Gastrocnemius medialis (tissue), 4 donors: ENCODE results near the gene METRNL. TPM values are rescaled to one million over a fixed set of nuclear protein-coding genes. Genes with fewer than 3 reads are reported as not detected.

Experiments
- ATAC-seq, 2 donors: fragments of 150-250 bp; one replicate each; pipeline ENCODE4 v1.9.1; 2016
- DNase-seq, 2 donors: peaks; one replicate each; pipeline ENCODE4 v3.0.0-alpha.2; 2019
- H3K27ac ChIP-seq, 4 donors: fragments of 200-600 bp; sonication (generic); 1 replicate in 1 of 4; 2 replicates in 3 of 4; pipeline ENCODE4 v1.5.1; 2016 to 2018; ENCODE audit warnings: mild to moderate bottlenecking in 2 of 4, moderate library complexity in 1 of 4
- H3K27me3 ChIP-seq, 3 donors: fragments of 200-600 bp; sonication (generic) in 2 of 3; 1 replicate in 1 of 3; 2 replicates in 2 of 3; pipeline versions ENCODE4 v1.5.1 to v1.6.0; 2016 to 2019; ENCODE audit warnings: mild to moderate bottlenecking in 1 of 3, moderate library complexity in 1 of 3
- H3K36me3 ChIP-seq, 2 donors: fragments of 200-600 bp; sonication (generic) in 1 of 2; one replicate each; pipeline ENCODE4 v1.5.1; 2017 to 2018
- H3K4me1 ChIP-seq, 2 donors: fragments of 200-600 bp; sonication (generic) in 1 of 2; one replicate each; pipeline ENCODE4 v1.5.1; 2016 to 2017; ENCODE audit warnings: mild to moderate bottlenecking in 2 of 2
- H3K4me3 ChIP-seq, 4 donors: fragments of 200-600 bp; sonication (generic) in 3 of 4; 1 replicate in 1 of 4; 2 replicates in 3 of 4; pipeline ENCODE4 v1.5.1; 2016 to 2019; ENCODE audit warnings: mild to moderate bottlenecking in 2 of 4
- H3K9me3 ChIP-seq, 3 donors: fragments of 200-600 bp; sonication (generic) in 2 of 3; 1 replicate in 1 of 3; 2 replicates in 2 of 3; pipeline ENCODE4 v1.5.1; 2016 to 2019
- POLR2A ChIP-seq, 2 donors: fragments of 450-650 bp; IDR thresholded peaks; one replicate each; pipeline ENCODE4 v1.6.1; 2017; ENCODE audit warnings: antibody characterized with exemption in 2 of 2, mild to moderate bottlenecking in 2 of 2, moderate library complexity in 2 of 2
- in situ Hi-C, 4 donors: fragments of 200-750 bp; cut with MboI; loops; one replicate each; pipeline versions ENCODE4 v1.15.0 to v1.8.0; 2017; ENCODE audit warnings: low sequenced_read_pairs in 4 of 4
- intact Hi-C: fragments of 100-400 bp; cut with DNase I; formaldehyde crosslinking; loops from one replicate; pipeline ENCODE4 v1.15.1; 2023; ENCODE audit warnings: low total_unique reads
- total RNA-seq, 4 donors: library from RNA; depleted of rRNA; stranded (reverse); fragments of >200 nt; gene quantifications; one replicate each; pipeline versions ENCODE4 v1.1.0 to v1.2.3, GENCODE V29; 2016
- TF ChIP-seq, protein P1 (sequence below), 5 experiments: fragments of 450-650 bp in 3 of 5; fragments of 200-600 bp in 2 of 5; sonication (generic) in 2 of 5; IDR thresholded peaks in 4 of 5; conservative IDR thresholded peaks in 1 of 5; 1 replicate in 4 of 5; 2 replicates in 1 of 5; pipeline ENCODE4 v1.5.1; 2016 to 2019; ENCODE audit warnings: antibody characterized with exemption in 5 of 5, mild to moderate bottlenecking in 3 of 5, moderate library complexity in 3 of 5

METRNL gene
- total RNA-seq, 4 donors from 2014 or later: 6.6 to 19.7 (median 11.1) TPM

DNA sequence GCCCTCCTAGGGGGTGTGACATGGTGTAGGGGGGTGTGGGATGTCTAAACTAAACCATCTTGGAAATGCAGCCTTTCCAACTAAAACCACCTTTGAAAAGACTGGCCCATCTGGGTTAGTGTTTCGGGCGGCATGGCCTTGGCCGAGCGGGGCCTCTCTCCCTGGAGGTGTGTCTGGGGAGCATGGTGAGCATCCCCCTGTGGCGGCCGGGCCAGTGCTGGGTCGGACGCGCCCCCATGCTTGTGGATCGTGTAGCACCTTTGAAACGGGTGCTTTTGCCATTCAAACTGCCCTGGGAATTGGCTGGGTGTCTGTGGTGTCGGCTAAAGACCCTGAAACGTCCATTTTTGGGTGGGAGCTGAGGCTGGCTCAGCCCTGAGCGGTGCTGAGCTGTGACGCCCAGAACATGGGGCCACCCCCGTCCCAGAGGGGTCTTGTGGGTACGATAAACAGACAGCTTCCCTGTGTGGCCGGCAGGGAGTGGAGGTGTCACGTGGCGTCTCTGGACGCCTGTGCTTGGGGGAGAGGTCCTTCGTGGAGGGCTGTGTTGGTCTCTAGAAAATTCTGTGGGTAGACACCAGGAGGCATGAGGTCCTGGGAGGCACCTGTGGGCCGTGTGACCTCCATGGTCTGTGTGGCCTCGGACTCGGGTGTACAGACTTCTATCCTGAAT, 6.3 kb downstream of the METRNL start:
- peaks cover 0 to 7% of the 10 kb centered on the region in 2 donors for H3K4me1 ChIP-seq
- in situ Hi-C loops (no loop called here), intact Hi-C loops (no loop called here)

DNA sequence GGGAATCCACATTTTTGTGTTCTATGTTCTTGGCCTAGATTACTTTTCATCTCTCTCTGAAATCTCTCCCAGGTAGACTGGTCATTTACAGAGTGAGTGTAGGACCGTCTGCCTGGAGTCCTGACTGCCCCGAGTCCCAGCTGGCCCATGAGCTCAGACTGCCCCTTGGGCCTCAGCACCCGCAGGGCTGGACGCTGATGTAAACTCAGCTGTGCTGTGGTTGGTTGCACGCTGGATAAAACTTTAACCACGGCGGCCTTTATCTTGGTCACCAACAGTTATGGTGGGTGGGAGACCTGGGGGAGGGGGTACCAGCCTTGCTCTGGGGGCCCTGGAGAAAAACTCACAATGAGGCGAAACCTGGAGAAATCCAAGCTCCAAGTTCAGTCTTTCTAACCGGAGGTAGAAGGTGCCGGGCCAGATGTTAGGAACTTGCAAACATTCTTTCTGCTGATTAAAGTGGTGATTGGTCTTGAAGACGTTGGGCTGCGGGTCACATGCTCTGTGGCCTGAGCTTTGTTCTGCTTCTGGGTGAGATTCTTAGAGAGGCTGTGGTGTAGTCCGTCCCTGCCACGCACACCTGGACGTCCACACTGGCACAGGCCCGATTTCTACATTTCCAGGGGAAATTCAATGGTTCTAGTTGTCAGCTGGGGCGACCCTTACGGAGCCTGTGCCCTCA, 6.9 kb downstream of the METRNL start:
- H3K9me3 ChIP-seq: no peaks in the 10 kb centered on the region
- ATAC-seq (no peak), DNase-seq (no peak)
- no peak overlapping the region for H3K4me3 ChIP-seq
- peaks cover 0 to 10% of the 10 kb centered on the region in 2 donors for H3K4me1 ChIP-seq
- peaks cover 6 to 10% (median 10%) of the 10 kb centered on the region in 3 donors for H3K27me3 ChIP-seq
- in situ Hi-C loops: no loop called here
- H3K27ac ChIP-seq: no peak overlapping the region
- no peaks in the 10 kb centered on the region for H3K36me3 ChIP-seq
- TF ChIP-seq POLR2A (IDR thresholded peaks at IDR 0.05): no peak
- TF ChIP-seq, protein P1, sequence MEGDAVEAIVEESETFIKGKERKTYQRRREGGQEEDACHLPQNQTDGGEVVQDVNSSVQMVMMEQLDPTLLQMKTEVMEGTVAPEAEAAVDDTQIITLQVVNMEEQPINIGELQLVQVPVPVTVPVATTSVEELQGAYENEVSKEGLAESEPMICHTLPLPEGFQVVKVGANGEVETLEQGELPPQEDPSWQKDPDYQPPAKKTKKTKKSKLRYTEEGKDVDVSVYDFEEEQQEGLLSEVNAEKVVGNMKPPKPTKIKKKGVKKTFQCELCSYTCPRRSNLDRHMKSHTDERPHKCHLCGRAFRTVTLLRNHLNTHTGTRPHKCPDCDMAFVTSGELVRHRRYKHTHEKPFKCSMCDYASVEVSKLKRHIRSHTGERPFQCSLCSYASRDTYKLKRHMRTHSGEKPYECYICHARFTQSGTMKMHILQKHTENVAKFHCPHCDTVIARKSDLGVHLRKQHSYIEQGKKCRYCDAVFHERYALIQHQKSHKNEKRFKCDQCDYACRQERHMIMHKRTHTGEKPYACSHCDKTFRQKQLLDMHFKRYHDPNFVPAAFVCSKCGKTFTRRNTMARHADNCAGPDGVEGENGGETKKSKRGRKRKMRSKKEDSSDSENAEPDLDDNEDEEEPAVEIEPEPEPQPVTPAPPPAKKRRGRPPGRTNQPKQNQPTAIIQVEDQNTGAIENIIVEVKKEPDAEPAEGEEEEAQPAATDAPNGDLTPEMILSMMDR (IDR thresholded peaks at IDR 0.05 in 4 of 5, conservative IDR thresholded peaks at IDR 0.05 in 1 of 5): no peak
- intact Hi-C loops: no loop called here

More for the DNA sequence above, 6.3 kb downstream of the METRNL start:
- ATAC-seq (no peak), DNase-seq (no peak)
- no peak for TF ChIP-seq POLR2A (IDR thresholded peaks at IDR 0.05)
- TF ChIP-seq, protein P1 (IDR thresholded peaks at IDR 0.05 in 4 of 5, conservative IDR thresholded peaks at IDR 0.05 in 1 of 5): no peak
- no peaks in the 10 kb centered on the region for H3K36me3 ChIP-seq
- no peaks in the 10 kb centered on the region for H3K9me3 ChIP-seq
- H3K4me3 ChIP-seq: no peak overlapping the region
- H3K27me3 ChIP-seq: peaks cover 9 to 13% (median 13%) of the 10 kb centered on the region in 3 donors
- H3K27ac ChIP-seq: no peak overlapping the region

DNA sequence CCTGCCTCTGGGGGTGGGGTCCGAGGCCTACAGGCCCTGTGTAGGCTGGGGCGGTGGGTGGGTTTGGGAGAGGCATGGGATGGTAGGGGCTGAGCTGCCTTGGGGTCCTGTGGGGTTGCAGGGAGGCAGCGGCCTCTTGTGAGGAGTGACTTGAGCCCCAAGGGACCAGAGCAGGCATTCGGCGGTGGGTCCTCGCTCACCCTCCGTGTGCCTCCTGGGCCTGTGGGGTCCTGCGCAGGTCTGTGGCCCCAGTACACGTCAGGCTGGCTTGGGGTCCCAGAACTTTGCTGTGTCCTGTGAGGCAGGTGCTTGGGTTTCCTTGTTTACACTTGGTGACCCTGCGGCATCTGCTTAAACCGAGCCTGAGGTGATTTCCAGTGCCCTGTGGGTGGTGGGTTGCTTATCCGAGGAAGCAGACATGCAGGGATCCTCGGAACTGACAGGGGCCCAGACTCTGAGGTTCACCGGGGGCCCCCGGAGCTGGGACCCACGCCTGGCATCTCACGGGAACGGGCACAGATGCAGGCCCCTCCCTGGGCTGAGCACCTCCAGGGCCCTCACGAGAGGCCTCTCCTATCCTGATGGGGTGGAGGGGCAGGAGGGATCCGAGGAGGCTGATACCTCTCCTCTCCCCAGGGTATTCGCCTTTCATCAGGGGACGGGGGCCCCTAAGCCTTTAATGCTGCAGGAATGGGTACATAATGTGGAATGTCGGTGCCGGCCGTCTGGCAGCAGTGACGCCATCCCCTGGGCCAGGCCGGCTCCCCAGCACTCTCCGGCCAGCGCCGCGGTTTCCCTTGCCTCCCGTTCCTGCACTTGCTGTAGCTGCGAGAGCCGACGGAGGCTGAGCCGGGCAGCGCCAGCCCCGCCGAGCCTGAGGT, 7.7 kb downstream of the METRNL start:
- Histone ChIP-seq H3K4me1 (peaks cover 0 to 13% of the 10 kb centered on the region in 2 donors), H3K4me3 (no peak overlapping the region), H3K36me3 (no peaks in the 10 kb centered on the region), H3K27ac (no peak overlapping the region), H3K9me3 (no peaks in the 10 kb centered on the region), H3K27me3 (peaks cover 0 to 2% (median 2%) of the 10 kb centered on the region in 3 donors)
- intact Hi-C loops: no loop called here
- DNase-seq (no peak), ATAC-seq (no peak)
- TF ChIP-seq, protein P1 (IDR thresholded peaks at IDR 0.05 in 4 of 5, conservative IDR thresholded peaks at IDR 0.05 in 1 of 5): no peak
- TF ChIP-seq POLR2A (IDR thresholded peaks at IDR 0.05): no peak
- in situ Hi-C loops: no loop called here

DNA sequence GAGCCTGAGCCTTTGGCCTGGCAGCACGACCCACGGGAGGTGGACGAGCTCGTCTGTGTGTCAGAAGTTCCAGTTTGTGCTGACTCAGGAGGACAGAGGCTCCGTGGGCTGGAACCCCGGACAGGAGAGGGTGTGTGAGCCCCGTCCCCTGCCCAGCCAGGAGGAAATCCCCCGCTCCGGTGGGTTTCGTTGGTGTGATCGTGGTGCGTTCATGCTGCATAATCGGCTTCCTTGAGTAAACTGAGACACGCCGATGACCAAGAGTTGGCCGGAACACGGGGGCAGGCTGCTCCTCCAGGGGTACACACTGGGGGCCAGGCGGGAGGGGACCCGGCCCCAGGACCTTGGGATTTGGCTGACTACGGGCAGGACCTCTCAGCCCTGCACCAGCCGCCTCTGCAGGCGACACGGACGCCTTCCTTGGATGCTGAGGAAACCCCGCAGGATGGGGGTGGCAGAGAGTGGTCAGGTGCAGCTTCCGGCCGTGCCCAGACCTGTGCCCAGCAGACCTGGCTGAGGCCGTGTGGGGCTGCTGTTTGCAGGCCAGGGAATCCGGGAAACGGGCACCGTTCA, 8.5 kb downstream of the METRNL start:
- no peaks in the 10 kb centered on the region for H3K27me3 ChIP-seq
- no peaks in the 10 kb centered on the region for H3K36me3 ChIP-seq
- peaks cover 0 to 13% of the 10 kb centered on the region in 2 donors for H3K4me1 ChIP-seq
- no peak overlapping the region for H3K27ac ChIP-seq
- ATAC-seq: no peak
- intact Hi-C loops (no loop called here), in situ Hi-C loops (no loop called here)
- no peak for DNase-seq
- no peaks in the 10 kb centered on the region for H3K9me3 ChIP-seq
- TF ChIP-seq, protein P1 (IDR thresholded peaks at IDR 0.05 in 4 of 5, conservative IDR thresholded peaks at IDR 0.05 in 1 of 5): no peak
- no peak for TF ChIP-seq POLR2A (IDR thresholded peaks at IDR 0.05)
- H3K4me3 ChIP-seq: no peak overlapping the region
